GM12891 (cell line): ENCODE results near the gene VWA7. TPM values are rescaled to one million over a fixed set of nuclear protein-coding genes. Genes with fewer than 3 reads are reported as not detected.
"Not testable (repeated sequence)": the region's sequence is repeated elsewhere in the genome, so short reads cannot be mapped to it uniquely, and the experiment has no call there.

Experiments used
- DNase-seq: peaks from one replicate; pipeline ENCODE4 v3.0.0; 2011; ENCODE audit warnings: low spot score; ENCODE audit not compliant: insufficient read length
- FAIRE-seq: peaks from 2 replicates; lab custom pipeline; 2011; peaks lifted over from hg19 to GRCh38; lab: Jason Lieb, UNC
- PAX5 ChIP-seq: IDR thresholded peaks from 2 replicates; pipeline ENCODE4 v1.6.1; 2011; ENCODE audit warnings: low read length, moderate library complexity, mild to moderate bottlenecking; ENCODE audit not compliant: insufficient read depth, severe bottlenecking
- POLR2A ChIP-seq: IDR thresholded peaks from 2 replicates; pipeline ENCODE4 v1.6.1; 2011; ENCODE audit warnings: low read depth, low read length, control low read depth
- POLR2AphosphoS5 ChIP-seq: IDR thresholded peaks from 2 replicates; pipeline ENCODE4 v1.6.1; 2011; ENCODE audit warnings: low read depth, low read length, control low read depth
- POU2F2 ChIP-seq: IDR thresholded peaks from 2 replicates; pipeline ENCODE4 v1.6.1; 2011; ENCODE audit warnings: low read depth, mild to moderate bottlenecking, control low read depth, low read length, moderate library complexity
- SPI1 ChIP-seq: IDR thresholded peaks from 2 replicates; pipeline ENCODE4 v1.6.1; 2011; ENCODE audit warnings: low read depth, low read length, control low read depth
- TAF1 ChIP-seq: IDR thresholded peaks from 2 replicates; pipeline ENCODE4 v1.6.1; 2011; ENCODE audit warnings: low read depth, low read length, control low read depth
- polyA plus RNA-seq: library from polyadenylated mRNA; unstranded; fragments of >200 nt; gene quantifications from one replicate; pipeline ENCODE4 v1.2.1, GENCODE V29; 2012; ENCODE audit warnings: low read depth, missing spikeins, inconsistent platforms; ENCODE audit not compliant: missing spikeins

VWA7 gene, protein sequence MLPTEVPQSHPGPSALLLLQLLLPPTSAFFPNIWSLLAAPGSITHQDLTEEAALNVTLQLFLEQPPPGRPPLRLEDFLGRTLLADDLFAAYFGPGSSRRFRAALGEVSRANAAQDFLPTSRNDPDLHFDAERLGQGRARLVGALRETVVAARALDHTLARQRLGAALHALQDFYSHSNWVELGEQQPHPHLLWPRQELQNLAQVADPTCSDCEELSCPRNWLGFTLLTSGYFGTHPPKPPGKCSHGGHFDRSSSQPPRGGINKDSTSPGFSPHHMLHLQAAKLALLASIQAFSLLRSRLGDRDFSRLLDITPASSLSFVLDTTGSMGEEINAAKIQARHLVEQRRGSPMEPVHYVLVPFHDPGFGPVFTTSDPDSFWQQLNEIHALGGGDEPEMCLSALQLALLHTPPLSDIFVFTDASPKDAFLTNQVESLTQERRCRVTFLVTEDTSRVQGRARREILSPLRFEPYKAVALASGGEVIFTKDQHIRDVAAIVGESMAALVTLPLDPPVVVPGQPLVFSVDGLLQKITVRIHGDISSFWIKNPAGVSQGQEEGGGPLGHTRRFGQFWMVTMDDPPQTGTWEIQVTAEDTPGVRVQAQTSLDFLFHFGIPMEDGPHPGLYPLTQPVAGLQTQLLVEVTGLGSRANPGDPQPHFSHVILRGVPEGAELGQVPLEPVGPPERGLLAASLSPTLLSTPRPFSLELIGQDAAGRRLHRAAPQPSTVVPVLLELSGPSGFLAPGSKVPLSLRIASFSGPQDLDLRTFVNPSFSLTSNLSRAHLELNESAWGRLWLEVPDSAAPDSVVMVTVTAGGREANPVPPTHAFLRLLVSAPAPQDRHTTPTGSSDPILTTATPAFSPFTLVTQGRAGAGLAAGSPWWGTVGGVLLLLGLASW
- polyA plus RNA-seq: 0.80 TPM

DNA sequence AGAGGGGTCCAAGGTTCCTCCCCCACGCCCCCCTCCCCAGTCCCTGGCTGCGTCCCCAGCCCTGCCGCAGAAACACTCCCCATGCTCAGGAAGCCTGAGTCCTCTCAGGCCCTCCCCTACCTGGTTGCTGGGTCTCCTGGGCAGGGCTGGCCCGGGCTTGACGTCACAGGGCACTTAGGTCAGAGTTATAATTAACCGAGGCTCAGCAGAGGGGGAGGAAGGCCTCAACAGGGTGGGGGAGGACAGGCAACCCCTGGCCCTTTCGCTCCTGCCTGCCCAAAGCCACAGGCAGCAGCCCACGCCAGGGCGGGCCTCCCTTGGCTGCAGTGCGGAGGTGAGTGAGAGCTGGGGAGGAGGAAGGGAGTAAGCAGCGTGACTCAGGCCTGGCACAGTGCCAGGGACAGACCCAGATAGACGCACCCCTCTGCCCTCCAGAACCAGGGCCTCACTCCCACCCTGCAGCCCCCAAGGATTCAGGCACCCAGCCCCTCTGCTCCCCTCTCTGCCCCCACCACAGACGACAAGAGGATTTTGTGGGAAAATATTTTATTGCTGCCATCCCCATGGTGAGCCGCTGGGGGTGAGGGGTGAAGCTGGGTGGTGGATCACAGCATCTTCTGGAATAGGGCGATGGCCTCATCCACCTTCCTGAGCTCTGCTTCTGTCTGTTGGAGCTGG is at the start of gene VWA7:
VWA7 (minus strand) TSS at position 340 of the 678 bp plus-strand sequence. CDS start 549 bp downstream, outside the sequence.
- FAIRE-seq: peak; percentile 93
- DNase-seq: peak; percentile 88
- TF ChIP-seq POLR2AphosphoS5 (peak; percentile 62), SPI1 (0 out of 2 replicates have a peak, but pooled peaks have one; percentile 19), TAF1 (no peak), POU2F2 (peak; percentile 80), PAX5 (peak; percentile 20), POLR2A (no peak)

DNA sequence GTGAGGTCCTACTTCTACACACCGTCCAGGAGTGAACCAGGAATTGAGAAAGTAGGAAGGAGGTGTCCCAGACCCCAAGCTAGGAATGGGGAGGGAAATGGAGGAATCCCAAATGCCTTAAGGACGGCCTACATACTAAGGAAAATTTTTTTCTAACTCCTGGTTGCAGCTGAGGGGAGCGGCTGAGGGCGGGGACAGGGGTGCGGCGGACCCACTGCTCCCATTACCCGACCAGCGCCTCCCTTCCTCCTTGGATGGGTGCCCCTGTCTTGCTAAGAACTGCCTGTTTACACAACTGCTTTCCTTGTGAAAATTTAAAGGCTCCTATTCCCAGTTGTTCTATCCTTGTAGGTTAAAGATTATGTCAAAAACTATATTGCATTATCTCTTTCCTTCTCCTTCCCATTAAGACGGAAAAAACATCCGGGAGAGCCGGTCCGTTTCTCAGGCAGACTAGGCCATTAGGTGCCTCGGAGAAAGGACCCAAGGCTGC is 49.7 kb upstream of the VWA7 start:
- no peak; the same call in 1 of the 2 replicates for TF ChIP-seq TAF1
- TF ChIP-seq POLR2AphosphoS5: peak; percentile 32; the same call in 1 of the 2 replicates
- FAIRE-seq (no peak), DNase-seq (peak; percentile 49)

DNA sequence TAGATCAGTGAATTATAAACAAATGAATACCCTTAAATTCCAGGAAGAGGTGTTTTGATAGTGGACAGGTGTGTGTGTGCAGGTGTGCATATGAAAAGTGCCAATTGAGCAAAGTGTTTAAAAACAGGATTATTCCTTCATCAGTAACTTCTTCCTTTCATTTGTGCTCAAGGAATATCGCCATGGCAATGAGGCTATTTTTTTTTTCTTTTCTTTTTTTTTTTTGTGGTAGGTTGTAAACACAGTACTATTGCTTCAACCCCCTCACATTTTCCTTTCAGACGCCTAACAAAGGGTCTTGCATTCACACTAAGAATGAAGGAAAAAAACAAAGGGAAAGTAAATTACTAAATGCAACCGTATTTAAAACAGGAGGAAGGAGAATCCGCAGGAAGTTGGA is 48.4 kb upstream of the VWA7 start:
- FAIRE-seq (no peak), DNase-seq (no peak)
- TF ChIP-seq POLR2AphosphoS5 (no peak), SPI1 (no peak), TAF1 (no peak), POLR2A (no peak), POU2F2 (no peak), PAX5 (no peak)

DNA sequence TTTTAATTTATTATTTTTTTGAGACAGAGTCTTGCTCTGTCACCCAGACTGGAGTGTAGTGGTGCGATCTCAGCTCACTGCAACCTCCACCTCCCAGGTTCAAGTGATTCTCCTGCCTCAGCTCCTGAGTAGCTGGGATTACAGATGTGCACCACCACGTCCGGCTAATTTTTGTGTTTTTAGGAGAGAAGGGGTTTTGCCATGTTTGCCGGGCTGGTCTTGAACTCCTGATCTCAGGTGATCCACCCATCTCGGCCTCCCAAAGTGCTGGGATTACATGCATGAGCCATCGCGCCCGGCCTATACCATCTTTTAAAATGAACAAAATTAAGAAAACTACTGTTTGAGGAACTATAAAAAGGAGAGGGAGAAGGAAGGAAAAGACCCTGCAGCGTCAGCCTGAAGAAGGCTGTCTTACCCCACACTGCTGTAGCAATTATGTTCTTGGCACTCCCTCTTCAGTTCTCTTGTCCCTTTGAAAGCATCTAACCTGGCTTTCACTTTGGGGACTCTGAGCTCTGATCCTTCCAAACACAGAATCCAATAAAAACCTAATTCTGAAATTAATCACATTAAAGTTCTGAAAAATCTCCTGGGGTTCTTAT is 46.6 kb upstream of the VWA7 start:
- DNase-seq, FAIRE-seq: not testable (repeated sequence)

DNA sequence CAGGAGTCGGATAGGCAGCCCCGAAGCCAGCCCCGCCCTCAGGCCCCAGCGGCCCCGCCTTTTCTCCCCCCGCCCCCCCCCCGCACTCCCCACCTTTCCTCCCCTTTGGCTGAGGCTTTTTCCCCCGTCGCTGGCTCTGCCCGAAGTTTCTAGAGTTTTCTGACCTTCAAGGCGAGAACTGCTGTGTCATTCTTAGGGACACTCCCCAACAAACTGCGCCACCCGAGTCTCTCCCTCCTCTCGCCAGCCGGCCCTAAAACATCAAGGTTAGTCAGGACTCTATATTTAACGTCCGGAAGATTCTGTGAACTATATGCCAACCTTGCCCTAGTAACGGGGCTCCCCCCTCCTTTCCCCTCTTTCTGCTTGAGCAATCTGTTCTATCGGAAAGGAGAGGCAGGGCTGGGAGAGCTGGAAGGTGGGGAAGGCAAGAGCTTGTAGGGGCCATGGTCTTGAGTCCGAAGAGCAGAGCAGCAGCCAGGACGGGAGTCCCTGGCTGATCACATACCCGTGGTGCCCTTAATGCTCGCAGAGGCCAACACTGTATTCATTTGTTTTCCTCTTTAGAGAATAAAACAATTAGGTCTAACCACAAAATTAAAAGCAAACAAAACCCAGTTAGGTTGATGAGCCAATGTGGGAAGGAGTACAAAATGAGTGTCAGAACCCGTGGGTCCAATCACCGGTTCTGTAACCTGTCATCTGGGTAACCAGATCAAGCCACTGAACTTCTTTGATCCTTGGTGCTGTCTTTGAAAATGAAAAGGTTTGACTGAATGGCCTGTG is 45.1 kb upstream of the VWA7 start:
- TF ChIP-seq PAX5 (no peak), TAF1 (no peak), POLR2A (no peak), POLR2AphosphoS5 (no peak; the same call in 1 of the 2 replicates), POU2F2 (no peak), SPI1 (no peak)

DNA sequence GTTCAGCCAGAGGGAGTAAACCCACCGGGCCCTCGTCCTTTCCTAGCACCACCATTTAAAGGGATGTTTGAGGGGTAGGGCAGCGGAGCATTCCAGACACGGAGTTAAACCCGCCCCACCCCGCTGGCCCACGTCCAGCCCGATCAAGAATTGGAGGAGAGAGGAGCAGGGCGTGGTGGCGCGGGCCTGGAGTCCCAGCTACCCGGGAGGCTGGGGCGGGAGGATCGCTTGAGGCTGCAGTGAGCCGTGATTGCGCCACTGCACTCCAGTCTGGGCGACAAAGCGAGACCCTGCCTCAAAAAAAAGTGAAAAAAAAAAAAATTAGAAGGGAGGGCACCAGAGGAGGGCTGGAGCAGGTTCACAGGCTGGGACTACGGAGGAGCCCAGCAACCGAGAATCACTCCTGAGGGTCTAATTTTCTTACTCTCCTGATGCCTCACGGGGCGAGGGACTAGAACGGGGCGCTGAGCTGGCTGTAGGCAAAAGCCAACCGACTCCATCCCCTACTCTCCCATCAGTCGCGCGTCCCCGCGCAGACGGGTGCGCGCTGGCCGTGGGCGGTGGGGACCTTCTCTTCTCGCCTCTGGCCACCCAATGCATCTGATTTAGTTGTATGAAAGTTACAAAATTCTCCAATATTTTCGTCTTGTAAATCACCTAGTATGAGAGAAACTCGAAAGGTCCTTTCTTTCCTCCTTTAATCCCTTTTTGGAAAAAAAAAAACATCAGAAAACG is 44.3 kb upstream of the VWA7 start:
- peak; percentile 77 for TF ChIP-seq POLR2AphosphoS5
- TF ChIP-seq POU2F2: peak; percentile 42
- no peak for TF ChIP-seq PAX5
- no peak for TF ChIP-seq SPI1
- TF ChIP-seq TAF1: peak; percentile 65
- peak; percentile 83 for TF ChIP-seq POLR2A
- peak; percentile 59 for DNase-seq
- peak; percentile 66 for FAIRE-seq

More for the DNA sequence above, 45.1 kb upstream of the VWA7 start:
- DNase-seq (peak; percentile 44), FAIRE-seq (no peak)

DNA sequence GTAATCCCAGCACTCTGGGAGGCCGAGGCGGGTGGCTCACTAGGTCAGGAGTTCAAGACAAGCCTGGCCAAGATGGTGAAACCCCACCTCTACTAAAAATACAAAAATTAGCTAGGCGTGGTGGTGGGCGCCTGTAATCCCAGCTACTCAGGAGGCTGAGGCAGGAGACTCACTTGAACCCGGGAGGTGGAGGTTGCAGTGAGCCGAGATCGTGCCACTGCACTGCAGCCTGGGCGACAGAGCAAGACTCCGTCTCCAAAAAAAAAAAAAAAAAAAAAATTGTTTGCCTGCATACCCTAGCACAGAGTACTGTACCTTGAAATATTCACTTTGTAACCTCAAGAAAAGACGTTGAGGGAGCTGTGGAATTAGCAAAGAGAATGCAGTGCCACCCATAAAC is 43.3 kb upstream of the VWA7 start:
- FAIRE-seq, DNase-seq: not testable (repeated sequence)

DNA sequence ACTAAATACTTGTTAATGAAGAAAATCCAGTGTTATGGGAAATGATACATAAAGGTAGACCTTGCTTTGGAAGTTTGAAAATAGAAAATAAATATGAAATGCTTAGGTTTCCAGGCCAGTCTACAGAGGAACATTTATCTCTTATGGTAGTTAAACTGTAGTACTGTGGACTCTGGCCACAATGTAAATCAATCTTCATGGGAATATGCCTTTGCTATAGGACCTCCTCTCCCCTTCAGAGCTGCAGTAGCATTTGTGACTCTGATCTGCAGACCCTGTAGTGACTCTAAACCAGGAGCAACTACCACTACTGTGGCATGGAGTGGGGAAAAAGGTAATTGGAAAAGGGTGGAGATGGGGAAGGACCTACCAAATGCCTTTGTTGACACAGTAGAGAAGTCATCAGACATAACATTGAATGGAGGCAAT is 42.8 kb upstream of the VWA7 start:
- DNase-seq (no peak), FAIRE-seq (no peak)

DNA sequence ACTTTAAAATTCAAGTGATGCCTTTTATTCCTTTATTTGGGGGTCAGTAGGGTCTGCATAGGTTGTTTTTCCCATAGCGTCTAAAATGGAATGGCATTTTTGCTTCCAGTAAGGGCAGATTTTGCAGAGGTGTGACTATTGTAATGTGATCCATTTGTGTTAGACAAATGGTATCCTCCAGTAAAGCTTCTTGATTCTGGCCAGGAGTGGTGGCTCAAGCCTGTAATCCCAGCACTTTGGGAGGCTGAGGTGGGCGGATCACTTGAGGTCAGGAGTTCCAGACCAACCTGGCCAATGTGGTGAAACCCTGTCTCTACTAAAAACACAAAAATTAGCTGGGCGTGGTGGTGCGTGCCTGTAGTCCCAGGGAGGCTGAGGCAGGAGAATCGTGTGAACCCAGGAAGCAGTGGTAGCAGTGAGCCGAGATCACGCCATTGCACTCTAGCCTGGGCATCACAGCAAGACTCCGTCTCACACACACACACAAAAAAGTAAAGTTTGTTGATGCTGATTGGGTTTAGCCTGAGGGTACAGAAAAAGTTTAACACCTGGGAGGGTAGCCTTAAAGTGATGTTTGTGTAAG is 40.9 kb upstream of the VWA7 start:
- DNase-seq, FAIRE-seq: not testable (repeated sequence)

More for the DNA sequence above, 42.8 kb upstream of the VWA7 start:
- no peak for TF ChIP-seq POLR2A
- TF ChIP-seq SPI1: no peak
- no peak for TF ChIP-seq TAF1
- no peak for TF ChIP-seq POU2F2
- TF ChIP-seq POLR2AphosphoS5: no peak
- TF ChIP-seq PAX5: no peak

DNA sequence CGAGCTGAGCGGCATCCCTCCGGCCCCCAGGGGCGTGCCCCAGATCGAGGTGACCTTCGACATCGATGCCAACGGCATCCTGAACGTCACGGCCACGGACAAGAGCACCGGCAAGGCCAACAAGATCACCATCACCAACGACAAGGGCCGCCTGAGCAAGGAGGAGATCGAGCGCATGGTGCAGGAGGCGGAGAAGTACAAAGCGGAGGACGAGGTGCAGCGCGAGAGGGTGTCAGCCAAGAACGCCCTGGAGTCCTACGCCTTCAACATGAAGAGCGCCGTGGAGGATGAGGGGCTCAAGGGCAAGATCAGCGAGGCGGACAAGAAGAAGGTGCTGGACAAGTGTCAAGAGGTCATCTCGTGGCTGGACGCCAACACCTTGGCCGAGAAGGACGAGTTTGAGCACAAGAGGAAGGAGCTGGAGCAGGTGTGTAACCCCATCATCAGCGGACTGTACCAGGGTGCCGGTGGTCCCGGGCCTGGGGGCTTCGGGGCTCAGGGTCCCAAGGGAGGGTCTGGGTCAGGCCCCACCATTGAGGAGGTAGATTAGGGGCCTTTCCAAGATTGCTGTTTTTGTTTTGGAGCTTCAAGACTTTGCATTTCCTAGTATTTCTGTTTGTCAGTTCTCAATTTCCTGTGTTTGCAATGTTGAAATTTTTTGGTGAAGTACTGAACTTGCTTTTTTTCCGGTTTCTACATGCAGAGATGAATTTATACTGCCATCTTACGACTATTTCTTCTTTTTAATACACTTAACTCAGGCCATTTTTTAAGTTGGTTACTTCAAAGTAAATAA is 40.2 kb upstream of the VWA7 start:
- peak; percentile 87 for FAIRE-seq

More for the DNA sequence above, 40.2 kb upstream of the VWA7 start:
- DNase-seq: not testable (repeated sequence)
